Hematopoietic multipotent progenitor cell (in vitro differentiated cells): Measurements from ENCODE around the gene CHKA. TPM values are rescaled to one million over a fixed set of nuclear protein-coding genes. Genes with fewer than 3 reads are reported as not detected.

Source experiments
- DNase-seq, 3 donors: peaks; one replicate each; pipeline ENCODE4 v3.0.0-alpha.2; 2011 to 2015; ENCODE audit warnings: low read depth in 2 of 3, low spot score in 2 of 3
- total RNA-seq: library from RNA; depleted of rRNA; stranded (reverse); fragments of >200 nt; gene quantifications from one replicate; pipeline ENCODE4 v1.2.3, GENCODE V29; 2012

CHKA gene
- total RNA-seq, 1 donor, result 24.5 TPM

- peak in 2 of 3 donors; percentile 22 to 60 for DNase-seq
Observed at GRCh38 chr11:68037411-68038225, 83.6 kb downstream of the CHKA start.

GRCh38 chr11:68036717-68037239 lies 84.4 kb downstream of the CHKA start:
- DNase-seq, result peak in 2 of 3 donors; percentile 46 to 67

GRCh38 chr11:68036141-68036716 lies 85.0 kb downstream of the CHKA start:
- no peak for DNase-seq

- DNase-seq, result no peak
Observed at GRCh38 chr11:68035266-68035876, 85.8 kb downstream of the CHKA start.

- no peak for DNase-seq
Observed at GRCh38 chr11:68033708-68034045, 87.5 kb downstream of the CHKA start.

GRCh38 chr11:68032997-68033707 lies 88.0 kb downstream of the CHKA start:
- DNase-seq, result no peak

- no peak for DNase-seq
Observed at GRCh38 chr11:68032003-68032402, 89.2 kb downstream of the CHKA start.

GRCh38 chr11:68031144-68031464 lies 90.1 kb downstream of the CHKA start:
- no peak for DNase-seq

GRCh38 chr11:68030318-68031143 lies 90.7 kb downstream of the CHKA start, which contains the start of gene NDUFS8:
TSS of gene NDUFS8 (plus strand) at chr11:68030681. CDS start at chr11:68032152, 1,471 bp downstream.
- peak; percentile 87 to 100 (median 98) for DNase-seq

GRCh38 chr11:68028802-68029545 lies 92.2 kb downstream of the CHKA start:
- no peak for DNase-seq

GRCh38 chr11:68027667-68028066 lies 93.5 kb downstream of the CHKA start:
- no peak for DNase-seq

- no peak for DNase-seq
Observed at GRCh38 chr11:68026391-68027105, 94.6 kb downstream of the CHKA start.

GRCh38 chr11:68025047-68025446 lies 96.1 kb downstream of the CHKA start:
- no peak for DNase-seq

GRCh38 chr11:68024508-68024907 lies 96.7 kb downstream of the CHKA start:
- DNase-seq, result no peak

GRCh38 chr11:68022531-68022930 lies 98.7 kb downstream of the CHKA start:
- DNase-seq, result no peak

- DNase-seq, result no peak
Observed at GRCh38 chr11:68021167-68021787, 99.9 kb downstream of the CHKA start.

- no peak for DNase-seq
Observed at GRCh38 chr11:68020575-68020974, 100.6 kb downstream of the CHKA start.

- DNase-seq, result no peak
Observed at GRCh38 chr11:68019486-68019885, 101.7 kb downstream of the CHKA start.
